GM12878 (cell line): ENCODE measurements around the gene CACNA1B. TPM values are rescaled to one million over a fixed set of nuclear protein-coding genes. Genes with fewer than 3 reads are reported as not detected.

ENCODE experiments used
- ATAC-seq: fragments of 200-7000 bp; cut with Tn5 transposase; 3 replicates; pipeline ENCODE4 v1.9.1; 2020; ENCODE audit warnings: mild to moderate bottlenecking, moderate library complexity
- BruUV-seq: library from RNA; stranded (reverse); fragments of 400-500 nt; replicated peaks from 2 replicates; lab custom pipeline; 2021; lab: Mats Ljungman, UMichigan
- CTCF ChIA-PET: fragments of 300-600 bp; sonication (Branson Sonifier 250); formaldehyde crosslinking; extraction: SDS; loops from one replicate; lab custom pipeline; 2021; ENCODE audit warnings: inconsistent platforms; lab: Yijun Ruan, JAX
- POLR2A ChIA-PET: fragments of 350-600 bp; formaldehyde crosslinking; extraction: SDS; loops from one replicate; lab custom pipeline; 2021; ENCODE audit warnings: inconsistent platforms; lab: Charles Lee
- RAD21 ChIA-PET: fragments of 300-600 bp; sonication (Branson Sonifier 250); formaldehyde crosslinking; loops from one replicate; lab custom pipeline; 2023; ENCODE audit warnings: antibody characterized with exemption; ENCODE audit not compliant: unreplicated experiment; lab: Charles Lee
- SMC1A ChIA-PET: fragments of 300-600 bp; sonication (Branson Sonifier 250); formaldehyde crosslinking; loops from one replicate; lab custom pipeline; 2023; ENCODE audit not compliant: unreplicated experiment, uncharacterized antibody; lab: Charles Lee
- DNase-seq: peaks from one replicate; pipeline ENCODE4 v3.0.0-alpha.2; 2011; ENCODE audit warnings: low read depth, low spot score
- FAIRE-seq: peaks from 3 replicates; lab custom pipeline; 2011; peaks lifted over from hg19 to GRCh38; lab: Jason Lieb, UNC
- H2AFZ ChIP-seq: 2 replicates; pipeline ENCODE4 v1.6.0; 2011; ENCODE audit warnings: low read depth, low read length, control low read depth; ENCODE audit not compliant: control insufficient read depth
- H3K27ac ChIP-seq: 2 replicates; pipeline ENCODE4 v1.5.1; 2011; ENCODE audit warnings: control low read depth; ENCODE audit not compliant: control insufficient read depth, insufficient read depth
- H3K27me3 ChIP-seq, 2 experiments: replicated peaks in 1 of 2; 2 replicates each; pipeline versions ENCODE4 v1.6.0 to v1.6.1; 2011; ENCODE audit warnings: low read length in 1 of 2; ENCODE audit not compliant: control insufficient read depth in 2 of 2, insufficient read depth in 2 of 2
- H3K36me3 ChIP-seq, 2 experiments: 2 replicates each; pipeline ENCODE4 v1.5.1; 2011; ENCODE audit warnings: low read length in 1 of 2; ENCODE audit not compliant: control insufficient read depth in 2 of 2, insufficient read depth in 2 of 2
- H3K4me1 ChIP-seq: 2 replicates; pipeline ENCODE4 v1.6.1; 2011; ENCODE audit warnings: mild to moderate bottlenecking, low read length, moderate library complexity, mixed read lengths; ENCODE audit not compliant: control insufficient read depth, insufficient read depth
- H3K4me2 ChIP-seq: 2 replicates; pipeline ENCODE4 v1.6.0; 2011; ENCODE audit warnings: control low read depth; ENCODE audit not compliant: control insufficient read depth, insufficient read depth
- H3K4me3 ChIP-seq: fragments of 200-600 bp; sonication (generic); 2 replicates; pipeline ENCODE4 v1.5.1; 2016
- H3K79me2 ChIP-seq: 2 replicates; pipeline ENCODE4 v1.6.0; 2011; ENCODE audit warnings: low read length; ENCODE audit not compliant: control insufficient read depth, insufficient read depth
- H3K9ac ChIP-seq: 2 replicates; pipeline ENCODE4 v1.8.0; 2011; ENCODE audit warnings: low read length, control low read depth, mixed read lengths; ENCODE audit not compliant: control insufficient read depth, insufficient read depth
- H3K9me3 ChIP-seq: replicated peaks from 3 replicates; pipeline ENCODE4 v1.5.1; 2011; ENCODE audit warnings: mild to moderate bottlenecking, low read length; ENCODE audit not compliant: control insufficient read depth, insufficient read depth
- H4K20me1 ChIP-seq: 2 replicates; pipeline ENCODE4 v1.6.0; 2011; ENCODE audit not compliant: control insufficient read depth, insufficient read depth
- ATF2 ChIP-seq: IDR thresholded peaks from 2 replicates; pipeline ENCODE4 v1.6.1; 2012; ENCODE audit warnings: low read length, inconsistent platforms
- ATF3 ChIP-seq: IDR thresholded peaks from 2 replicates; pipeline ENCODE4 v1.6.1; 2011; ENCODE audit warnings: low read depth, mild to moderate bottlenecking, low read length, moderate library complexity, borderline replicate concordance; ENCODE audit errors: extremely low read depth
- ATF7 ChIP-seq: fragments of 450-650 bp; IDR thresholded peaks from 2 replicates; pipeline ENCODE4 v1.6.1; 2016; ENCODE audit warnings: low read depth, mild to moderate bottlenecking
- BMI1 ChIP-seq: fragments of 450-650 bp; IDR thresholded peaks from 2 replicates; pipeline ENCODE4 v1.6.1; 2016; ENCODE audit warnings: mild to moderate bottlenecking, moderate library complexity, borderline replicate concordance
- CREM ChIP-seq: IDR thresholded peaks from 2 replicates; pipeline ENCODE4 v1.6.1; 2014; ENCODE audit warnings: antibody characterized with exemption, low read depth
- E2F4 ChIP-seq: IDR thresholded peaks from 2 replicates; pipeline ENCODE4 v1.6.1; 2012; ENCODE audit warnings: low read depth, low read length, improper control_type of control experiment
- EZH2 ChIP-seq: IDR thresholded peaks from 2 replicates; pipeline ENCODE4 v1.6.1; 2012; ENCODE audit warnings: low read depth, mild to moderate bottlenecking, control low read depth, inconsistent platforms, low read length, borderline replicate concordance; ENCODE audit not compliant: control insufficient read depth
- HDAC2 ChIP-seq: fragments of 200-600 bp; sonication (generic); IDR thresholded peaks from 2 replicates; pipeline ENCODE4 v1.6.1; 2017
- IKZF1 ChIP-seq: fragments of 450-650 bp; conservative IDR thresholded peaks from 2 replicates; pipeline ENCODE4 v1.6.1; 2017; ENCODE audit warnings: antibody characterized with exemption, mild to moderate bottlenecking
- IRF5 ChIP-seq: fragments of 450-650 bp; IDR thresholded peaks from 2 replicates; pipeline ENCODE4 v1.6.1; 2017; ENCODE audit warnings: borderline replicate concordance
- KDM1A ChIP-seq: fragments of 200-600 bp; sonication (generic); IDR thresholded peaks from 2 replicates; pipeline ENCODE4 v1.6.1; 2016; ENCODE audit warnings: borderline replicate concordance
- RAD51 ChIP-seq: fragments of 450-650 bp; IDR thresholded peaks from 2 replicates; pipeline ENCODE4 v1.6.1; 2016; ENCODE audit warnings: moderate library complexity, mild to moderate bottlenecking, inconsistent platforms
- ZNF207 ChIP-seq: fragments of 450-650 bp; IDR thresholded peaks from 2 replicates; pipeline ENCODE4 v1.6.1; 2014; ENCODE audit warnings: antibody characterized with exemption, mild to moderate bottlenecking, borderline replicate concordance
- ZNF217 ChIP-seq: fragments of 450-650 bp; IDR thresholded peaks from 2 replicates; pipeline ENCODE4 v1.6.1; 2017; ENCODE audit warnings: antibody characterized with exemption, mild to moderate bottlenecking
- ZZZ3 ChIP-seq: IDR thresholded peaks from 2 replicates; pipeline ENCODE4 v1.6.1; 2011; ENCODE audit warnings: low read depth; ENCODE audit not compliant: control insufficient read depth, insufficient read length
- WGBS: methylation state at CpG from one replicate; pipeline ENCODE4 v1.1.6; 2016; ENCODE audit warnings: low lambda C conversion rate; ENCODE audit not compliant: insufficient replicate concordance, insufficient coverage; ENCODE audit errors: missing lambda C conversion rate; 5-methylcytosine and 5-hydroxymethylcytosine counted together
- in situ Hi-C: fragments of 300-500 bp; cut with MboI; formaldehyde crosslinking; loops from 9 replicates; pipeline ENCODE4 v1.14.3; 2018; ENCODE audit warnings: mixed read lengths
- intact Hi-C: fragments of 100-400 bp; cut with micrococcal nuclease; formaldehyde crosslinking; loops from one replicate; pipeline ENCODE4 v1.14.2; 2022; ENCODE audit not compliant: unreplicated experiment
- polyA plus RNA-seq, 11 experiments: library from polyadenylated mRNA; depleted of rRNA in 4 of 11; unstranded in 6 of 11; stranded (reverse) in 5 of 11; fragments of >200 nt; fragmentation: Nextera tagmentation in 4 of 11; fragmentation: Illumina TruSeq in 1 of 11; extraction: Ambion mirVana in 4 of 11; extraction: Trizol in 1 of 11; gene quantifications; 1 replicate in 1 of 11; 2 replicates in 10 of 11; pipeline versions ENCODE4 v1.2.1 to v1.2.3, GENCODE V29; 2011 to 2016; ENCODE audit warnings: inconsistent platforms in 2 of 11, missing spikeins in 2 of 11, low read depth in 1 of 11
- total RNA-seq, 4 experiments: library from RNA; depleted of rRNA in 3 of 4; stranded (reverse); fragments of >200 nt in 3 of 4; fragmentation: Illumina TruSeq in 1 of 4; extraction: Trizol in 1 of 4; gene quantifications; 2 replicates each; pipeline versions ENCODE4 v1.2.1 to v1.2.3, GENCODE V29; 2013 to 2021

The CACNA1B gene
- total and polyA plus RNA-seq, 10 of the 15 experiments (the other 5 are each of a cell fraction or from before 2014, with no cell fraction given) = 0.01 to 0.03 (median 0.01) TPM; not detected in 7

- no TSS peak for BruUV-seq
- ChIA-PET SMC1A (no interaction called here), RAD21 (no interaction called here), POLR2A (no interaction called here), CTCF (no interaction called here)
- no peak for FAIRE-seq
- no peak overlapping the region for H3K4me2 ChIP-seq
- WGBS = 96% methylated on average over 44 of the region's 44 CpGs
- H3K9ac ChIP-seq = no peak overlapping the region
- no peaks in the 10 kb centered on the region; the same call in 1 of the 2 replicates for H3K4me1 ChIP-seq
- ATAC-seq = no peak
- no peak overlapping the region for H3K27ac ChIP-seq
- no peak overlapping the region for H2AFZ ChIP-seq
- intact Hi-C loops (no loop called here), in situ Hi-C loops (no loop called here)
- no peak overlapping the region for H3K4me3 ChIP-seq
- no peaks in the 10 kb centered on the region for H3K79me2 ChIP-seq
- no peaks in the 10 kb centered on the region for H3K27me3 ChIP-seq
- TF ChIP-seq EZH2 (no peak), ZZZ3 (no peak), ATF3 (no peak), BMI1 (no peak), KDM1A (no peak), ZNF217 (no peak), CREM (no peak), RAD51 (no peak), E2F4 (no peak), ATF2 (no peak), ATF7 (no peak), IKZF1 (no peak), IRF5 (no peak), HDAC2 (no peak), ZNF207 (no peak)
- no peaks in the 10 kb centered on the region; the same call in 2 of the 3 replicates for H3K9me3 ChIP-seq
- no peaks in the 10 kb centered on the region for H4K20me1 ChIP-seq
- H3K36me3 ChIP-seq = peaks cover 16 to 52% of the 10 kb centered on the region in 2 experiments
- no peak for DNase-seq
These were observed 44.6 kb upstream of the CACNA1B start for GRCh38 chr9:137832830-137833590.
